ENCODE results near the gene LPXN.
A peak's percentile ranks its signal among the peaks of the same experiment; 100 is the strongest.

The LPXN gene

DNA sequence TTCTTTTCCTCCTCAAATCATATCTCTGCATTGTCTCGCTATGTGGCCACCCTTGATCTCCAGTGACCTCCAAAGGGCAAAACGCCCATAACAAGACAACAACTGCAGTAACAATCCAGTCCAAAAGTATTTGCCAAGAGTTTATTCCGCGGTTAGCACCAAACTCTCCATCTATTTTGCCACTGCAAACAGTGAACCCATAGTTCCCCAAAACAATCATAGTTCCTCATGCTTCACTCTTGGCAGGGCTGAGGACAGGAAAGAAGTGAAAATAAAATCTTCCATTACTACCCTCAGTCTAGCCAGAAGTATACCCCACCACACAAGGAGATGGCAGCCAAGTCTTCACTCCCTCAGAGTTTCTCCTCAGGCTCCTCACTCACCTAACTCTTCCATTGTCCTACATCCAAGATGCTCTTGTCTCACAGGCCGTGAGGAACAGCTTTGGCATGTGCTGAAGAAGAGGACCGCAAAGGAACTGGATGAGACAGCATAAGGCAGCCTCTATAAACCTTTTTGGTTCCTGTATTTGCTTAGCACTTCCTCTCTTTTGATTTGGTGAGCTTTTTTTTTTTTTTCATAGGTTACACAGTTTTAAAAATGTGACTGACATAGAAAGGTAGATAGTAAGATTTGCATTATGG, at the start of gene LPXN:
Gene LPXN, minus strand, starts transcription at position 480 of the 644 bp plus-strand sequence. Its CDS starts 84 bp downstream, at position 396.
- TF ChIP-seq, protein P1, sequence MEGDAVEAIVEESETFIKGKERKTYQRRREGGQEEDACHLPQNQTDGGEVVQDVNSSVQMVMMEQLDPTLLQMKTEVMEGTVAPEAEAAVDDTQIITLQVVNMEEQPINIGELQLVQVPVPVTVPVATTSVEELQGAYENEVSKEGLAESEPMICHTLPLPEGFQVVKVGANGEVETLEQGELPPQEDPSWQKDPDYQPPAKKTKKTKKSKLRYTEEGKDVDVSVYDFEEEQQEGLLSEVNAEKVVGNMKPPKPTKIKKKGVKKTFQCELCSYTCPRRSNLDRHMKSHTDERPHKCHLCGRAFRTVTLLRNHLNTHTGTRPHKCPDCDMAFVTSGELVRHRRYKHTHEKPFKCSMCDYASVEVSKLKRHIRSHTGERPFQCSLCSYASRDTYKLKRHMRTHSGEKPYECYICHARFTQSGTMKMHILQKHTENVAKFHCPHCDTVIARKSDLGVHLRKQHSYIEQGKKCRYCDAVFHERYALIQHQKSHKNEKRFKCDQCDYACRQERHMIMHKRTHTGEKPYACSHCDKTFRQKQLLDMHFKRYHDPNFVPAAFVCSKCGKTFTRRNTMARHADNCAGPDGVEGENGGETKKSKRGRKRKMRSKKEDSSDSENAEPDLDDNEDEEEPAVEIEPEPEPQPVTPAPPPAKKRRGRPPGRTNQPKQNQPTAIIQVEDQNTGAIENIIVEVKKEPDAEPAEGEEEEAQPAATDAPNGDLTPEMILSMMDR (IDR thresholded peaks at IDR 0.05; ENCODE audit: extremely low read depth, missing control alignments): peak; percentile 5
- DNase-seq (ENCODE audit: low spot score): peak; percentile 25

DNA sequence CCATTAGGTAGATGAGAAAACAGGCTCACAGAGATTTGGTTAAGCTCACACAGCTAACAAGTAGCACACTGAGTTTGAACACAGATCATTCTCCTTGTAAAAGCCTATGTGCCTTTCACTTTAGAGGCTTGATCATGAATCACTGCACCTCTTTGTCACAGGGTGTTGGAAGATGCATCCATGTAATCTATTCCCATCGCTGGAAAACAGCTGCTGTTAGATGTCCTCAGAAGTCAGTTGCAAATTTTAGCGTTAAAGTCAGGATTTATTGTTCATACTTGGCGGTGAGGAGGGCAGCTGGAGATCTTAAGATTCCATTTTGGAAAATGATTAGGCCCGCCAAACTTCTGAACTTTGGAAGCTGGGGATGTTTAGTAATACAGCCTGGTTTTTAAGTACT, 49.4 kb upstream of the LPXN start:
- TF ChIP-seq, protein P1 (IDR thresholded peaks at IDR 0.05; ENCODE audit: extremely low read depth, missing control alignments): no peak
- DNase-seq (ENCODE audit: low spot score): no peak

DNA sequence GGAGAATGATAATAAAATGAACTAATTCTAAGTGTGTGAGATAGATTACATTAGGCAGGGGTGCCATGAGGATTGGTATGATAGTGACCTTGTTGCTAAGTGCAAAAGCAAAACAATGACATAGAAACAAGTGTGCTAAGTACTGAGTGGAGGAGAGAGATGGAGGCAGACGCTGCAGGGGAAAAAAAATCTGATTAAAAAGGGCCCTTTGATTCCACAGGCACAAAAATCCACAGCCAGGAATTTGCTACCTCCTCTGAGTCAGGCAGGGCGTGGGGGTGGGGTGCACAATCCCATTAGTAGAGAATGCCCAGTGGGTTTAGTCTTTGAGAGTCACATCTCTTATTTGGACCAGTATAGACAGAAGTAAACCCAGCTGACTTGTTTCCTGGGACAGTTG, 46.7 kb upstream of the LPXN start, which contains the start of gene CNTF:
Gene CNTF, plus strand, starts transcription at position 322 of the 400 bp plus-strand sequence. CDS start 88 bp downstream, outside the sequence.
- TF ChIP-seq, protein P1 (IDR thresholded peaks at IDR 0.05; ENCODE audit: extremely low read depth, missing control alignments): no peak
- DNase-seq (ENCODE audit: low spot score): no peak

GRCh38 chr11:58621586-58622262, 46.1 kb upstream of the LPXN start:
- TF ChIP-seq, protein P1 (IDR thresholded peaks at IDR 0.05; ENCODE audit: extremely low read depth, missing control alignments): no peak
- peak; percentile 12 for DNase-seq (ENCODE audit: low spot score)

GRCh38 chr11:58617976-58618557, 42.4 kb upstream of the LPXN start:
- DNase-seq (ENCODE audit: low spot score): no peak
- TF ChIP-seq, protein P1 (IDR thresholded peaks at IDR 0.05; ENCODE audit: extremely low read depth, missing control alignments): peak; percentile 27

GRCh38 chr11:58616594-58616993, 40.9 kb upstream of the LPXN start:
- DNase-seq (ENCODE audit: low spot score): no peak
- TF ChIP-seq, protein P1 (IDR thresholded peaks at IDR 0.05; ENCODE audit: extremely low read depth, missing control alignments): no peak

- TF ChIP-seq, protein P1 (IDR thresholded peaks at IDR 0.05; ENCODE audit: extremely low read depth, missing control alignments): no peak
- no peak for DNase-seq (ENCODE audit: low spot score)
Observed at GRCh38 chr11:58615559-58615958, 39.9 kb upstream of the LPXN start.
